Esophagus muscularis mucosa (tissue), 4 donors: Measurements from ENCODE around the gene DAB2IP. TPM values are rescaled to one million over a fixed set of nuclear protein-coding genes. Genes with fewer than 3 reads are reported as not detected.

Experiments
- DNase-seq: peaks from one replicate; pipeline ENCODE4 v3.0.0-alpha.2; 2017; ENCODE audit errors: extremely low spot score
- H3K27ac ChIP-seq, 4 donors: fragments of 200-600 bp; sonication (generic); replicated peaks in 1 of 4; 1 replicate in 3 of 4; 2 replicates in 1 of 4; pipeline ENCODE4 v1.5.1; 2016 to 2019; ENCODE audit warnings: mild to moderate bottlenecking in 1 of 4
- H3K27me3 ChIP-seq, 4 donors: fragments of 200-600 bp; sonication (generic); one replicate each; pipeline versions ENCODE4 v1.5.1 to v1.6.0; 2016 to 2019
- H3K36me3 ChIP-seq, 4 donors: fragments of 200-600 bp; sonication (generic); one replicate each; pipeline ENCODE4 v1.5.1; 2016 to 2019
- H3K4me1 ChIP-seq, 4 donors: fragments of 200-600 bp; sonication (generic); one replicate each; pipeline ENCODE4 v1.5.1; 2016 to 2019
- H3K4me3 ChIP-seq, 4 donors: fragments of 200-600 bp; sonication (generic); 1 replicate in 2 of 4; 2 replicates in 2 of 4; pipeline ENCODE4 v1.5.1; 2016 to 2019; ENCODE audit warnings: mild to moderate bottlenecking in 4 of 4, moderate library complexity in 1 of 4
- H3K9me3 ChIP-seq, 4 donors: fragments of 200-600 bp; sonication (generic); 1 replicate in 3 of 4; 2 replicates in 1 of 4; pipeline ENCODE4 v1.5.1; 2016 to 2019
- EP300 ChIP-seq: sonication (generic); formaldehyde crosslinking; IDR thresholded peaks from one replicate; pipeline ENCODE4 v1.6.1; 2017; ENCODE audit warnings: antibody characterized with exemption
- POLR2A ChIP-seq: fragments of 450-650 bp; IDR thresholded peaks from one replicate; pipeline ENCODE4 v1.6.1; 2017; ENCODE audit warnings: antibody characterized with exemption, moderate library complexity, mild to moderate bottlenecking, low read depth
- POLR2AphosphoS5 ChIP-seq, 2 donors: sonication (generic); formaldehyde crosslinking; IDR thresholded peaks; one replicate each; pipeline ENCODE4 v1.6.1; 2017; ENCODE audit warnings: antibody characterized with exemption in 2 of 2
- WGBS: methylation state at CpG from one replicate; pipeline ENCODE4 v1.1.5; 2018; 5-methylcytosine and 5-hydroxymethylcytosine counted together
- intact Hi-C: fragments of 100-400 bp; cut with DNase I; formaldehyde crosslinking; loops from one replicate; pipeline ENCODE4 v1.15.1; 2023
- total RNA-seq, 4 donors: library from RNA; depleted of rRNA; stranded (reverse); fragments of >200 nt; gene quantifications; one replicate each; pipeline versions ENCODE4 v1.1.0 to v1.2.1, GENCODE V29; 2016
- TF ChIP-seq, protein P1 (sequence below), 3 experiments: fragments of 200-600 bp in 2 of 3; fragments of 450-650 bp in 1 of 3; sonication (generic) in 2 of 3; IDR thresholded peaks; one replicate each; pipeline ENCODE4 v1.5.1; 2017 to 2019; ENCODE audit warnings: antibody characterized with exemption in 3 of 3, mild to moderate bottlenecking in 2 of 3, moderate library complexity in 1 of 3

The DAB2IP gene
- total RNA-seq, 4 donors from 2014 or later = 41.7 to 102 (median 62.4) TPM

DNA sequence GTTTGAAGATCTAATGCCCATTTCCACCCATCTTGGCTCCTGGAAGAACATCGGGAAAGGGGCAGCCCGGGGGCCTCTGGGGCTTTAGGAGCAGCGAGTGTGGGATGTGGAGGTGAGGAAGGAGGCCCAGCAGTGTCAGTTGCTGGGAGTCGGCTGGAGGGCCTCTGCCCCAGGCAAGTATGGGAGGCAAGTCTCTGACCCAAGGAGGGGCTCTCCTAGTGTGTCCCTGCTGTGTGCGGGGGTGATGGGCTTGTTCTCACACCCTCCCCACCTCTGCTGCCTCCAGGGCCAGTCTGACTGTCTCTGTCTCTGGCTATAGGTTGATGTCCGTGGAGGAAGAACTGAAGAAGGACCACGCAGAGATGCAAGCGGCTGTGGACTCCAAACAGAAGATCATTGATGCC lies 129.7 kb downstream of the DAB2IP start:
- intact Hi-C loops = no loop called here
- Histone ChIP-seq H3K4me3 (no peak overlapping the region), H3K36me3 (peaks cover 34 to 84% (median 76%) of the 10 kb centered on the region in 4 donors), H3K27ac (peak overlapping the region in 1 of 4 donors; percentile 66), H3K27me3 (no peaks in the 10 kb centered on the region), H3K4me1 (peaks cover 20 to 29% (median 23%) of the 10 kb centered on the region in 4 donors), H3K9me3 (peaks cover 0 to 7% (median 0%) of the 10 kb centered on the region in 4 donors)
- DNase-seq = no peak
- WGBS = 97% methylated on average over 7 of the region's 8 CpGs
- no peak for TF ChIP-seq POLR2A

DNA sequence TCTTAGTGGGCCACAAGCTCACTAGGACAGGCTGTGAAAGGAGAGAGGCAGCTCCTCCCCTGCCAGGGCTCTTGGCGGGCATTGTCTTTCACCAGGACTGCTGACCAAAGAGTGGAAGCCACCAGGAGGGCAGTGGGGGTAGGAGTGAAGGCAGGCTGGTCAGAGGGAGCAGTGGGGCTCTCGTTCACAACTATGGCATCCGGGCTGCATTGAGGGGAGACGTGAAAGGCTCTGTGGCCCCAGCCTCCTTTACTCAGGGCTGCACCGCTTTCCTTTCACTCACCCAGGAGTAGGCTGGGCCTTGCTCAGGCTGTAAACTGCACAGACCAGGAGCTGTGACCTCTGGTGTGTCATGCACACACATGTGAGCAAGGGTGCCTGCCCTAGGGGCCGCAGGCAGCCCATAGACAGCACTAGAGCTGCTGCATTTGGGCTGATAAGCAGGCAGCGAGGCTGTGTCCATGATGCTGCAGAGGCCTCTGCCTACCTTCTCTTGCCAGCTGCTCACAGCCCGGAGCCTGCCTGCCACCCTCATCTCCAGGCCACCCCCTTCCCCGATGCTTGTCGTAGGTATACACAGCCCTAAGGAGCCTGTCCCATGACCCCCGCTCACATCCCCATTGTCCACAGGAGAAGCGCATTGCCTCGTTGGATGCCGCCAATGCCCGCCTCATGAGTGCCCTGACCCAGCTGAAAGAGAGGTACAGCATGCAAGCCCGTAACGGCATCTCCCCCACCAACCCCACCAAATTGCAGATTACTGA lies 130.4 kb downstream of the DAB2IP start:
- Histone ChIP-seq H3K27me3 (no peaks in the 10 kb centered on the region), H3K9me3 (peaks cover 0 to 7% (median 0%) of the 10 kb centered on the region in 4 donors), H3K4me1 (peaks cover 20 to 29% (median 23%) of the 10 kb centered on the region in 4 donors), H3K27ac (peak overlapping the region in 1 of 4 donors; percentile 66), H3K4me3 (no peak overlapping the region), H3K36me3 (peaks cover 26 to 82% (median 72%) of the 10 kb centered on the region in 4 donors)
- intact Hi-C loops = no loop called here
- TF ChIP-seq EP300 = no peak
- no peak for TF ChIP-seq POLR2A
- TF ChIP-seq POLR2AphosphoS5 (IDR thresholded peaks at IDR 0.05) = no peak
- TF ChIP-seq, protein P1, sequence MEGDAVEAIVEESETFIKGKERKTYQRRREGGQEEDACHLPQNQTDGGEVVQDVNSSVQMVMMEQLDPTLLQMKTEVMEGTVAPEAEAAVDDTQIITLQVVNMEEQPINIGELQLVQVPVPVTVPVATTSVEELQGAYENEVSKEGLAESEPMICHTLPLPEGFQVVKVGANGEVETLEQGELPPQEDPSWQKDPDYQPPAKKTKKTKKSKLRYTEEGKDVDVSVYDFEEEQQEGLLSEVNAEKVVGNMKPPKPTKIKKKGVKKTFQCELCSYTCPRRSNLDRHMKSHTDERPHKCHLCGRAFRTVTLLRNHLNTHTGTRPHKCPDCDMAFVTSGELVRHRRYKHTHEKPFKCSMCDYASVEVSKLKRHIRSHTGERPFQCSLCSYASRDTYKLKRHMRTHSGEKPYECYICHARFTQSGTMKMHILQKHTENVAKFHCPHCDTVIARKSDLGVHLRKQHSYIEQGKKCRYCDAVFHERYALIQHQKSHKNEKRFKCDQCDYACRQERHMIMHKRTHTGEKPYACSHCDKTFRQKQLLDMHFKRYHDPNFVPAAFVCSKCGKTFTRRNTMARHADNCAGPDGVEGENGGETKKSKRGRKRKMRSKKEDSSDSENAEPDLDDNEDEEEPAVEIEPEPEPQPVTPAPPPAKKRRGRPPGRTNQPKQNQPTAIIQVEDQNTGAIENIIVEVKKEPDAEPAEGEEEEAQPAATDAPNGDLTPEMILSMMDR (IDR thresholded peaks at IDR 0.05) = no peak
- WGBS = 90% methylated on average over 16 of the region's 17 CpGs
- DNase-seq = no peak

DNA sequence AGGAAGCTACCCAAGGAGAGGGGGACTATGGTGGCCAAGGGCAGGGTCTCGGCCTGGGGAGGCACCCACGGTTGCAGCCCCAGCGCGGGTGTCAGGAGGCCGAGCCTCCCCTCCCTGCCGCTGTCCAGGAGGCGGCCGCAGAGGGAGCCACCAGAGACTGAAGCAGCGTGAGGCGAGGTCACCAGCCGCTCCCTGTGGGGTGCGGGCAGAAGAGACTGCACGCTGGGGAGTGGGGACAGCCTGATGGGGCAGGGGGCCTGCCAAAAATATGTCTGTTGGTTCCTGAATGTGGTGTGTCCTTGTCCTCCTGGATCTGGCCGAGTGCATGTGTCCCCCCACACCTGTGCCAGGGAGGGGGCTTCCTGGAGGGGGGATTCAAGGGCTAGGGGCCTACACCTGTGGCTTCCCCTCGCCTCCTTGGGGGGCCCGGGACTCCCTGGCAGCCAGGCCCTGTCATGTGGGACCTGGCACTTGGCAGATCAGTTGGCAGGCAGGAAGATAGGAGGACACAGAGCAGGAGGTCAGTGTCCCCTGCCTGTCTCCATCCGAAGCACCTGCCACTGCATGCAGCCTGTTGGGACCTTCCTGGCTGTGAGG lies 131.2 kb downstream of the DAB2IP start:
- no peaks in the 10 kb centered on the region for H3K27me3 ChIP-seq
- H3K4me3 ChIP-seq = no peak overlapping the region
- H3K9me3 ChIP-seq = peaks cover 0 to 7% (median 0%) of the 10 kb centered on the region in 4 donors
- no peak for DNase-seq
- intact Hi-C loops = no loop called here
- WGBS = 92% methylated on average over 4 of the region's 17 CpGs
- no peak overlapping the region for H3K27ac ChIP-seq
- TF ChIP-seq POLR2A (no peak), EP300 (no peak), POLR2AphosphoS5 (IDR thresholded peaks at IDR 0.05) (no peak)
- TF ChIP-seq, protein P1 (IDR thresholded peaks at IDR 0.05) = no peak
- peaks cover 20 to 29% (median 23%) of the 10 kb centered on the region in 4 donors for H3K4me1 ChIP-seq
- peaks cover 23 to 75% (median 67%) of the 10 kb centered on the region in 4 donors for H3K36me3 ChIP-seq

DNA sequence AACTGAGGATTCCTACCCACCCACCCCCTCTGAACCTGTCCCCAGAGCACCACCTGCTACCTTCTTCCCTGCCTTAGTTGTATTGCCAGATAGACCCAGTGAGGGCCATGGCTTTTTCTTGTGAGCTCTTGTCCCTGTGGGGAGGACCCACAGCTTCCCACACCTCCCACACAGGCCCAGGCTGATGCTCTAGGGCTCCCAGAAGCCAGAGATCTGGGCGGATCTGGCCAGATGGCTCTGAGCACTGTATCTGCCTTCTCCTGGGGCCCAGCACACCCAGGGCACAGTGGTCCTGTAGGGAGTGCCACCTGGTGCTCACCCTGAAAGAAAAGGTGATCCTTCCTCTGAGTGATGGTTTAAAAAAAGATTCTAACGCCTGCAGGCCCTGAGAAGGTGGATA lies 131.7 kb downstream of the DAB2IP start:
- no peak overlapping the region for H3K4me3 ChIP-seq
- peaks cover 20 to 29% (median 22%) of the 10 kb centered on the region in 4 donors for H3K4me1 ChIP-seq
- H3K27ac ChIP-seq = no peak overlapping the region
- TF ChIP-seq EP300 (no peak), POLR2AphosphoS5 (IDR thresholded peaks at IDR 0.05) (no peak), POLR2A (no peak)
- TF ChIP-seq, protein P1 (IDR thresholded peaks at IDR 0.05) = no peak
- H3K9me3 ChIP-seq = peaks cover 0 to 5% (median 0%) of the 10 kb centered on the region in 4 donors
- intact Hi-C loops = no loop called here
- WGBS = 90% methylated on average over 1 of the region's 2 CpGs
- no peaks in the 10 kb centered on the region for H3K27me3 ChIP-seq
- no peak for DNase-seq
- peaks cover 18 to 70% (median 64%) of the 10 kb centered on the region in 4 donors for H3K36me3 ChIP-seq
